ENCODE results near the gene NALCN.

Gene NALCN

DNA sequence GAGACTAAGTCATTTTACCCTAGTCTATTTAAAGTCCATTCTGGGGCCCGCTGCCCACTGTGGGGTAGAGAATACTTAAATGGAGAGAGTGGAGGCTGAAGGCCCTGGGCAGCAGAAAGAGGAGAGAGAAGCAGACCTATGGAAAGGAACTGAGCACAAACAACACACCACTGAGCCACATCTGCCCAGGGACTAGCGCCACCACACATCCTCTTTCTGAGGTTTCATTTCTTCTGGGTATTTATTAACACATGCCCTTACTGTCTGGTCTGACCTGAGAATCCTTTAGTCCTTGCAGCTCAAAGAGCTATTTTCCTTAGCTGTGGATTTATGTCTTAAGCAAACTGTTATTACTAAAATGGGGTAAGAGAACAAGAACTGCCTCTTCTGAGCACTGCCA, 154.0 kb downstream of the NALCN start:
- no peaks in the 10 kb centered on the region for H3K9me3 ChIP-seq (ENCODE audit: insufficient read depth, low read depth, low read length)
- H3K27ac ChIP-seq (ENCODE audit: low read length) = no peak overlapping the region
- no peaks in the 10 kb centered on the region for H3K4me1 ChIP-seq (ENCODE audit: insufficient read depth, low read length)
- H3K4me3 ChIP-seq (ENCODE audit: low read length) = no peak overlapping the region
- no peak overlapping the region for H3K9ac ChIP-seq (ENCODE audit: low read depth, low read length)
- no peaks in the 10 kb centered on the region for H3K36me3 ChIP-seq (ENCODE audit: insufficient read depth, low read depth, low read length)
- H3K27me3 ChIP-seq (ENCODE audit: insufficient read depth, low read length) = no peaks in the 10 kb centered on the region

DNA sequence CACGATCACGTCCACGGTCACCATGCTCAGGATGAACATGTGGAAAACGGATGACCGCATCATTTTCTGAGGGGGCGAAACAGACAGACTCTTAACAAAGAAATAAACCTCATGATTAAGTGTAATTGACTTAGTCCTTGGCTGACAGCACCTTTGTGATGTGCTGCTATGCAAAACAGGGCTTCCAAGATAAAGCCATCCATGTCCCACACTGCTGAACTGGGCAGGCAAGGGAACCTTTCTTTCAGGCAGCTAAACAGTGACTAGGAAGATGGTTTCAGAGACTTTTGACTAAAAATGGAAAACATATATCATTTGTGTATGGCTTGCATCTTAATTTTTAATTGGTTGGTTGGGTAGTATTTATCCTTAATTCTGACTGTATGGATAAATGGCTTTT, 157.8 kb downstream of the NALCN start:
- Histone ChIP-seq H3K27me3 (ENCODE audit: insufficient read depth, low read length) (no peaks in the 10 kb centered on the region), H3K9me3 (ENCODE audit: insufficient read depth, low read depth, low read length) (no peaks in the 10 kb centered on the region), H3K36me3 (ENCODE audit: insufficient read depth, low read depth, low read length) (no peaks in the 10 kb centered on the region), H3K27ac (ENCODE audit: low read length) (no peak overlapping the region), H3K9ac (ENCODE audit: low read depth, low read length) (no peak overlapping the region), H3K4me1 (ENCODE audit: insufficient read depth, low read length) (no peaks in the 10 kb centered on the region), H3K4me3 (ENCODE audit: low read length) (no peak overlapping the region)

DNA sequence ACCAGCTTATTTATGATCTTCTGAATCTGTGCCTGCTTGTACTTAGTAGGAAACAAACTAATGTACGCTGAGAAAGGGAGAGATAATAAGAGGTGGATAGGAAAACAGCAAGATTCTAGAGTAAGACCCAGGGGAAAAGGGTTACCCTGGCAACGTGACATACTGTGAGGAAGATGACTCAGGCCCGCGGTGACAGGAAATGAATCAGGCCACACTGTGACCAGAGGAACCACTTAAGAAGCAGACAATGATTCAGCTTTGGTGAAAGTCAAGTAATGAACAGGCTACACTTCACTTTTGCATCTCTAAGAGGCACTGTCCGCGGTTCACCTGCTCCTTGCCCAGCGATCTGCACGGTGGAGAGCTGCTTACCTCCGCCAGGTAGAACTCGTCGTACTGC, 158.2 kb downstream of the NALCN start:
- Histone ChIP-seq H3K36me3 (ENCODE audit: insufficient read depth, low read depth, low read length) (no peaks in the 10 kb centered on the region), H3K27me3 (ENCODE audit: insufficient read depth, low read length) (no peaks in the 10 kb centered on the region), H3K27ac (ENCODE audit: low read length) (no peak overlapping the region), H3K9me3 (ENCODE audit: insufficient read depth, low read depth, low read length) (no peaks in the 10 kb centered on the region), H3K4me3 (ENCODE audit: low read length) (no peak overlapping the region), H3K4me1 (ENCODE audit: insufficient read depth, low read length) (no peaks in the 10 kb centered on the region), H3K9ac (ENCODE audit: low read depth, low read length) (no peak overlapping the region)

DNA sequence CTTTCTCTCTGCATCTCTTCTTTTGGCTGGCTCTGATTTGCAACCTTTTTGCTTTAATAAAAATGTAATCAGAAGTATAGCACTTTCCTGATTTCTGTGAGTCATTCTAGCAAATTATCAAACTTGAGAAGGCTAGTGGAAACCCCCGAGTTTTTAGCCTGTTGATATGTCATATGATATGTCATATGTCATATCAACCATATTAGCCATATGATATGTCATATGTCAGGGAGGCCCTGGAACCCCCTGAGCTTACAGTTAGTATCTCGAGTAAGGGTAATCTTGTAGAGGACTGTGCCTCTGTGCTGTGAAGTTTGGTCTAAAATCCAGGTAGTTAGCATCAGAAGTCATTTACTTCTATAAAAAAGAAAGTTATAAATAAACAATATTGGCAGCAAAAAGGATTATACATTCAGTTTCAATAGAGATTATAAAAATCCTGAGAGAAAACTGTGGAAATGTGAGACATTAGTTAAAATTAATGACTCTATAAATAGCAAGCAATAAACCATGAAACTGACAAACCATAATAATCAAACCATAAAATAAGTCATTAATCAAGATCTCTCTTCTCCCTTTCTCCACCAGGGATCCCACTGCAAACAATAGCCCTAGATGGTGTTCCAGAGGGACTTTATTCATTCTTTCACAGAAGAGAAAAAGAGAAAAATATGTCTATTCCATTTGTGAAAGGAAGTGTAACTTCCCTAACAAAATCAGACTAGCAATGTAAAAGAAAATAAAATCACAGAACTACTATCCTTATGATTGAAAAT, 167.4 kb downstream of the NALCN start:
- H3K9me3 ChIP-seq (ENCODE audit: insufficient read depth, low read depth, low read length) = no peaks in the 10 kb centered on the region
- no peak overlapping the region for H3K9ac ChIP-seq (ENCODE audit: low read depth, low read length)
- H3K4me3 ChIP-seq (ENCODE audit: low read length) = no peak overlapping the region
- H3K4me1 ChIP-seq (ENCODE audit: insufficient read depth, low read length) = no peaks in the 10 kb centered on the region
- no peaks in the 10 kb centered on the region for H3K36me3 ChIP-seq (ENCODE audit: insufficient read depth, low read depth, low read length)
- H3K27ac ChIP-seq (ENCODE audit: low read length) = no peak overlapping the region
- no peaks in the 10 kb centered on the region for H3K27me3 ChIP-seq (ENCODE audit: insufficient read depth, low read length)

DNA sequence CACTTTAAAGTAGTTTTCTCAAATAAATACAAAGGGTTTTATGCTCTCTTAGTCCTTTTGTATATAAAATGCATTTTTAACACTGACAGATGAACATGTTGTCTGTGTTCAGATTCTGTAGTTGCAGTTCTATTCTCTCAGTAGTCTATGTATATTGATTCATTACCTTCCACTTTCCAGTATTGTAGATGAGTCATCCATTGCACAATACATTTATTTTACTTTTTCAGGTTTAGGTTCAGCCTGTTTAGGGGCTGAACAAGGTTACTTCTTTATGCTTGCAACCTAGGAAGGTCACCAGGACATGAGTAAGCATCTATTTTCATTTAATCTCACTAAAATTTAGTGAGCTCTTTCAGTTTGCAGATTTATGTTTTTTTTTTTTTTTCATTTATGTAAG, 173.6 kb downstream of the NALCN start:
- H3K27me3 ChIP-seq (ENCODE audit: insufficient read depth, low read length) = no peaks in the 10 kb centered on the region
- no peaks in the 10 kb centered on the region for H3K36me3 ChIP-seq (ENCODE audit: insufficient read depth, low read depth, low read length)
- H3K27ac ChIP-seq (ENCODE audit: low read length) = no peak overlapping the region
- no peaks in the 10 kb centered on the region for H3K9me3 ChIP-seq (ENCODE audit: insufficient read depth, low read depth, low read length)
- no peaks in the 10 kb centered on the region for H3K4me1 ChIP-seq (ENCODE audit: insufficient read depth, low read length)
- no peak overlapping the region for H3K4me3 ChIP-seq (ENCODE audit: low read length)
- H3K9ac ChIP-seq (ENCODE audit: low read depth, low read length) = no peak overlapping the region

DNA sequence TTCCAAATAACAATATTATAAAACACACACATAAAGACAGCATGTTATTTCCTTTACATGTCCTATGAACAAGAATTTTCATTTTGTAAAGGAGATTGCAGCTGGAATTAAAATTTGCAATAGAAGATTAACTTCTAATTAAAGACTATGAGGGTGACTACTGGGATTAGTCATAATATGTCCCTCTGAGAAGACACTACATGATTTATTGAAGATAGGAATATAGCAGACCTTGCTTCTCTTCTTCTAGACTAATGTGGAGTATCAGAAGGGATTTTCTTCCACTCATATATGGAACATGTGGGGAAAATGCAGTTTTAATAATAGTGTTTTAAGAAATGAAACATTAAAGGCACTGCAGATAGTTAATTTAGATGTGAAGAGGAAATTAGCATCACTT, 177.8 kb downstream of the NALCN start:
- Histone ChIP-seq H3K9me3 (ENCODE audit: insufficient read depth, low read depth, low read length) (no peaks in the 10 kb centered on the region), H3K4me3 (ENCODE audit: low read length) (no peak overlapping the region), H3K36me3 (ENCODE audit: insufficient read depth, low read depth, low read length) (no peaks in the 10 kb centered on the region), H3K27ac (ENCODE audit: low read length) (no peak overlapping the region), H3K9ac (ENCODE audit: low read depth, low read length) (no peak overlapping the region), H3K4me1 (ENCODE audit: insufficient read depth, low read length) (no peaks in the 10 kb centered on the region), H3K27me3 (ENCODE audit: insufficient read depth, low read length) (no peaks in the 10 kb centered on the region)

DNA sequence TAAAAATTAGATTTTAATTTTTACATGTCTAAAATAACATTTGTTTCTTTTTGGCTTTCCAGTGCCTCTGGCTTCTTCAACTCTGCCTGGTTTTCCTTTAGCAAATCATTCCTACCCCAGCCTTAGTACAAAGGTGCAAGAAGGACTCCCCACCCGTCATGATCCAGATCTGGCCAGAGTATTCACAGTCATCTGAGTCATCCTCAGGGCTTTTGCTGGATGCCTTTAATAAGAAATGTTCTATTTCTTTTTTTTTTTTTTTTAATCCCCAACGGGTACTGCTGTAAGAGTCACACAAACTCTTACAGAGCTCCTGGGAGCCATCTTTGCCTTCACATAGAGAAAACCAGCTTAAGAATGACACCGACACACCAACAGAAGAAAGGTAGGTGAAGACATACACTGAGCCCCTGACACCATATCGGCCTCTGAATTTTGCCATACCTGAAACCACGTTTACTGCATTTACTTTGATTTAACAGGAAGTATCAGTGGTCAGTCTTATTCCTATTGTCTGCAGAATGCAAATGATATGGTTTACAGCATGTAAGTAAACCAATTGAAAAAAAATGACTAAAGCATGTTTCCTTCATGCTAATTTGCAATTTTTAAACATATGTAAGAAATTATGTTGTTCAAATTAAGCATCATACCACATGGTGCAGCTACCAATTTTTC, 184.4 kb downstream of the NALCN start:
- no peak overlapping the region for H3K27ac ChIP-seq (ENCODE audit: low read length)
- H3K9ac ChIP-seq (ENCODE audit: low read depth, low read length) = no peak overlapping the region
- H3K9me3 ChIP-seq (ENCODE audit: insufficient read depth, low read depth, low read length) = no peaks in the 10 kb centered on the region
- no peaks in the 10 kb centered on the region for H3K4me1 ChIP-seq (ENCODE audit: insufficient read depth, low read length)
- no peak overlapping the region for H3K4me3 ChIP-seq (ENCODE audit: low read length)
- H3K27me3 ChIP-seq (ENCODE audit: insufficient read depth, low read length) = no peaks in the 10 kb centered on the region
- no peaks in the 10 kb centered on the region for H3K36me3 ChIP-seq (ENCODE audit: insufficient read depth, low read depth, low read length)

DNA sequence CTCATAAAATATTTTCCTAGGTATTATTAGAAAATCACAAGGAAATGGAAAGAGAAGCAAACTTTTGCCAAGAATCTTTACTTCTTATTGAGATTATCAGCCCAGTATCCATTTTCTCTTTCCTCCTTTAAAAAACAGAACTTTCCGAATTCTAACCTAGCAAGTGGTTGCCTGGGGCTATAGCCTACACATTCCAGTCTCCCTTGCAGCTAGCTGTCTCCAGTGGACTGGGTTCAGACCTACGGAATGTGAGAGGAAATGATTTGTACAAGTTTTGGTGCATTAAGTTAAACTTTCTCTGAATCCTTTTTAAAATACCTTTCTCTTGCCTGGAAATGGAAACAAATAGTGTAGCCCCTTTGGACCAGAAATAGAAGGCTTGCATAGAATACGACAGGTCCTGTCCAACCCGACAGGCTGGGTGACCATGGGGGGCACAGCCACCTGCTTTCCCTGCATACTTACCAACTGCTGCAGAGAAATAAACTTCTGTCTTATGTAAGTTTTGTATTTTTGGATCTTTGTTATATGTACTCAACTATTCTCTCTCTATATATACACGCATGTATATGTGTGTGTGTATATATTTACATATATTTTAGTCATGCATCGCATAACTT, 185.9 kb downstream of the NALCN start:
- Histone ChIP-seq H3K4me1 (ENCODE audit: insufficient read depth, low read length) (no peaks in the 10 kb centered on the region), H3K36me3 (ENCODE audit: insufficient read depth, low read depth, low read length) (no peaks in the 10 kb centered on the region), H3K27ac (ENCODE audit: low read length) (no peak overlapping the region)

DNA sequence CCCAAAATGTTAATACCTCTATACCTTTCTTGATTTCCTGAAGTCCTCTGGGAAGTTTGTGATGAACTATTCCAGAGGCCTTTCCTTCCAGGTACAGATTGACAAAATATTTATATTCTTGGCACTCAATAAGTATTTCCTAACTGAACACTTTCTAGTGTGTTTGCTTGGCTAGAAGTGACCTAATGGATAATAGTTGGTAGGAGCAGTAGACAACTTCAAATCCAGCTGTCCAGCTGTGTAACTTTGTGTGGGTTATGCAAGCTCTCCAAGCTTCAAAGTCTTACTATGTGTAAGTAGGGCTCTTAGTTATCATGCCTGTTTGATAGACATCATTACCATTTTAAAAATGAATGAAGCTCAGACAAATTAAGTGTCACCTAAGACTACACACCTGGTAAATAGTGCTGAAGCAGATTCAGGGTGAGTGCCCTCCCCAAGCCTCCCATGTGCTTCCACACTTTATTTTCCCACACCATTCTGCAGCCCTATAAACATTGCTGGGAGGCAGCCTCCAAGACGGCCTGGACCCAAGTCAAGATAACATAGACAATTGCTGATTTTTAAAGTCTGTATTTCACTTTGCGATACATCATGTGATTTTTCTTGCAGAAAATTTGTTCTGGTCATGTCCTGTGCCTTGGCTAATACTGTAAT, 196.6 kb downstream of the NALCN start:
- no peaks in the 10 kb centered on the region for H3K4me1 ChIP-seq (ENCODE audit: insufficient read depth, low read length)
- H3K27me3 ChIP-seq (ENCODE audit: insufficient read depth, low read length) = no peaks in the 10 kb centered on the region
- H3K36me3 ChIP-seq (ENCODE audit: insufficient read depth, low read depth, low read length) = no peaks in the 10 kb centered on the region
- H3K27ac ChIP-seq (ENCODE audit: low read length) = no peak overlapping the region
- no peak overlapping the region for H3K4me3 ChIP-seq (ENCODE audit: low read length)
- H3K9ac ChIP-seq (ENCODE audit: low read depth, low read length) = no peak overlapping the region
- no peaks in the 10 kb centered on the region for H3K9me3 ChIP-seq (ENCODE audit: insufficient read depth, low read depth, low read length)

More for the DNA sequence above, 185.9 kb downstream of the NALCN start:
- no peak overlapping the region for H3K4me3 ChIP-seq (ENCODE audit: low read length)
- H3K27me3 ChIP-seq (ENCODE audit: insufficient read depth, low read length) = no peaks in the 10 kb centered on the region
- H3K9ac ChIP-seq (ENCODE audit: low read depth, low read length) = no peak overlapping the region
- no peaks in the 10 kb centered on the region for H3K9me3 ChIP-seq (ENCODE audit: insufficient read depth, low read depth, low read length)

DNA sequence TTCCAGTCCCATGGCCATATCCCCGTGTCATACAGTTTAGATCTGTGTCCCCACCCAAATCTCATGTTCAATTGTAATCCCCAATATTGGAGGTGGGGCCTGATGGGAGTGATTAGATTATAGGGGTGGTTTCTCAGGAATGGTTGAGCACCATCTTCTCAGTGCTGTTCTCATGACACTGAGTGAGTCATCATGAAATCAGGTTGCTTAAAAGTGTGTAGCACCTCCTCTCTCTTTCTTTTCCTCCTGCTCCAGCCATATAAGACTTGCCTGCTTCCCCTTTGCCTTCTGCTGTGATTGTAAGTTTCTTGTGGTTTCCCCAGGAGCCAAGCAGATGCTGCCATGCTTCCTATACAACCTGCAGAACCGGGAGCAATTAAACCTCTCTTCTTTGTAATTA, 197.8 kb downstream of the NALCN start:
- Histone ChIP-seq H3K9me3 (ENCODE audit: insufficient read depth, low read depth, low read length) (no peaks in the 10 kb centered on the region), H3K4me3 (ENCODE audit: low read length) (no peak overlapping the region), H3K4me1 (ENCODE audit: insufficient read depth, low read length) (no peaks in the 10 kb centered on the region), H3K27ac (ENCODE audit: low read length) (no peak overlapping the region), H3K36me3 (ENCODE audit: insufficient read depth, low read depth, low read length) (no peaks in the 10 kb centered on the region), H3K9ac (ENCODE audit: low read depth, low read length) (no peak overlapping the region), H3K27me3 (ENCODE audit: insufficient read depth, low read length) (no peaks in the 10 kb centered on the region)

DNA sequence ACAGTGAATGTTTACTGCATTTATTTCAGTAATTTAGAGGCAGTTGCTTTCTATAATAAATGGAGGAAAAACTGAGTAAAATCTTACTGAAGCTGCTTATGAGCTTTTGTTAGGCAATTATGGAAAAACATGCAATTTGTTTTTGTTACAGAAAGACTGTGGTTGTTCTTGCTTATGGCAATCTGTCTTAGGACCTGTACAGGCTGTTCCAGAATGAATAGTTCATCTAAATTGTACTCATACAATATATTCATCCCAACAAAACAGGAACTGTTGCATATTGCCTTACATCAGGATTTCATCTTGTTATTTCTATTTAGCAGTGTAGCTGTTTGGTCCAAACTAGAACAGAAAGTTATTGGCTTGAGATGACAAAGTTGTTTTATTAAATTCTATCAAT, 199.2 kb downstream of the NALCN start:
- no peaks in the 10 kb centered on the region for H3K36me3 ChIP-seq (ENCODE audit: insufficient read depth, low read depth, low read length)
- H3K9me3 ChIP-seq (ENCODE audit: insufficient read depth, low read depth, low read length) = no peaks in the 10 kb centered on the region
- H3K4me1 ChIP-seq (ENCODE audit: insufficient read depth, low read length) = no peaks in the 10 kb centered on the region
- H3K27me3 ChIP-seq (ENCODE audit: insufficient read depth, low read length) = no peaks in the 10 kb centered on the region
- H3K4me3 ChIP-seq (ENCODE audit: low read length) = no peak overlapping the region
- H3K9ac ChIP-seq (ENCODE audit: low read depth, low read length) = no peak overlapping the region
- H3K27ac ChIP-seq (ENCODE audit: low read length) = no peak overlapping the region

Measured in iPS-20b (cell line).